Measurements from ENCODE around the gene RNASEL. TPM values are rescaled to one million over a fixed set of nuclear protein-coding genes. Genes with fewer than 3 reads are reported as not detected.
A peak's percentile ranks its signal among the peaks of the same experiment; 100 is the strongest.

The RNASEL gene
- total and polyA plus RNA-seq, 12 donors, result 1.4 to 4.7 (median 3.3) TPM

- Histone ChIP-seq H3K36me3 (peaks cover 0 to 33% (median 0%) of the 10 kb centered on the region in 9 donors), H3K27ac (peak overlapping the region in 4 of 10 donors; percentile 13 to 60 (median 25)), H3K9me3 (no peaks in the 10 kb centered on the region), H3K4me3 (peak overlapping the region in 4 of 10 donors; percentile 66 to 71 (median 68)), H3K27me3 (peaks cover 0 to 10% (median 0%) of the 10 kb centered on the region in 7 donors), H3K4me1 (peaks cover 7 to 75% (median 31%) of the 10 kb centered on the region in 9 donors)
- no peak for DNase-seq
- intact Hi-C loops (cut with DNase I), result loop anchor here in 8 of 10 donors (2.0 to 5.0 kb wide), 6 partner anchors 72 to 237 kb away; partner anchors contain the start of gene DHX9 (in 1 of the 8)
- ATAC-seq, result no peak
- WGBS, 2 donors, result 78 to 85% methylated on average over 17 of the region's 17 CpGs
- TF ChIP-seq CTCF (IDR thresholded peaks at IDR 0.05), result no peak
Measured at GRCh38 chr1:182600036-182600713, 11.1 kb upstream of the RNASEL start.

- WGBS, 2 donors, result 65 to 79% methylated on average over 6 of the region's 6 CpGs
- TF ChIP-seq CTCF (IDR thresholded peaks at IDR 0.05), result peak in 7 of 9 donors; percentile 22 to 43 (median 32)
- peaks cover 0 to 10% (median 0%) of the 10 kb centered on the region in 7 donors for H3K27me3 ChIP-seq
- DNase-seq, result no peak
- intact Hi-C loops (cut with DNase I), result loop anchor here (5.0 to 10.0 kb wide), 4 partner anchors 152 to 517 kb away; no protein-coding TSS in a partner anchor
- H3K9me3 ChIP-seq, result no peaks in the 10 kb centered on the region
- peaks cover 7 to 72% (median 27%) of the 10 kb centered on the region in 9 donors for H3K4me1 ChIP-seq
- peak overlapping the region in 2 of 10 donors; percentile 22 to 35 for H3K27ac ChIP-seq
- H3K36me3 ChIP-seq, result peaks cover 0 to 33% (median 0%) of the 10 kb centered on the region in 9 donors
- H3K4me3 ChIP-seq, result no peak overlapping the region
- ATAC-seq, result no peak
Measured at GRCh38 chr1:182599339-182599738, 10.3 kb upstream of the RNASEL start.

GRCh38 chr1:182598296-182598695 is 9.2 kb upstream of the RNASEL start:
- H3K4me1 ChIP-seq, result peaks cover 7 to 64% (median 20%) of the 10 kb centered on the region in 9 donors
- whole genome bisulfite sequencing, 2 donors, result 78 to 83% methylated on average over 5 of the region's 5 CpGs
- DNase-seq, result no peak
- no peak overlapping the region for H3K4me3 ChIP-seq
- peaks cover 0 to 33% (median 0%) of the 10 kb centered on the region in 9 donors for H3K36me3 ChIP-seq
- intact Hi-C loops (cut with DNase I), result loop anchor here (5.0 to 10.0 kb wide), 4 partner anchors 151 to 516 kb away; no protein-coding TSS in a partner anchor
- no peak for TF ChIP-seq CTCF (IDR thresholded peaks at IDR 0.05)
- peaks cover 0 to 2% (median 0%) of the 10 kb centered on the region in 7 donors for H3K27me3 ChIP-seq
- ATAC-seq, result no peak
- H3K9me3 ChIP-seq, result no peaks in the 10 kb centered on the region
- no peak overlapping the region for H3K27ac ChIP-seq

- Histone ChIP-seq H3K4me3 (no peak overlapping the region), H3K9me3 (no peaks in the 10 kb centered on the region), H3K36me3 (peaks cover 0 to 31% (median 0%) of the 10 kb centered on the region in 9 donors), H3K4me1 (peaks cover 0 to 53% (median 19%) of the 10 kb centered on the region in 9 donors), H3K27ac (no peak overlapping the region), H3K27me3 (no peaks in the 10 kb centered on the region)
- no peak for DNase-seq
- no peak for TF ChIP-seq CTCF (IDR thresholded peaks at IDR 0.05)
- no peak for ATAC-seq
- WGBS, 2 donors, result 87 to 91% methylated on average over 6 of the region's 6 CpGs
- intact Hi-C loops (cut with DNase I), result loop anchor here (5.0 to 10.0 kb wide), 4 partner anchors 150 to 515 kb away; no protein-coding TSS in a partner anchor
Measured at GRCh38 chr1:182596934-182597333, 7.9 kb upstream of the RNASEL start.

All from heart right ventricle (tissue), 16 donors.